GM12891 (cell line): Measurements from ENCODE around the gene ALG1L2.
"Not testable (repeated sequence)": the region's sequence is repeated elsewhere in the genome, so short reads cannot be mapped to it uniquely, and the experiment has no call there.

Experiments used
- POLR2A ChIP-seq: IDR thresholded peaks from 2 replicates; pipeline ENCODE4 v1.6.1; 2011; ENCODE audit warnings: low read depth, low read length, control low read depth
- POLR2AphosphoS5 ChIP-seq: IDR thresholded peaks from 2 replicates; pipeline ENCODE4 v1.6.1; 2011; ENCODE audit warnings: low read depth, low read length, control low read depth
- POU2F2 ChIP-seq: IDR thresholded peaks from 2 replicates; pipeline ENCODE4 v1.6.1; 2011; ENCODE audit warnings: low read depth, mild to moderate bottlenecking, control low read depth, low read length, moderate library complexity
- TAF1 ChIP-seq: IDR thresholded peaks from 2 replicates; pipeline ENCODE4 v1.6.1; 2011; ENCODE audit warnings: low read depth, low read length, control low read depth

DNA sequence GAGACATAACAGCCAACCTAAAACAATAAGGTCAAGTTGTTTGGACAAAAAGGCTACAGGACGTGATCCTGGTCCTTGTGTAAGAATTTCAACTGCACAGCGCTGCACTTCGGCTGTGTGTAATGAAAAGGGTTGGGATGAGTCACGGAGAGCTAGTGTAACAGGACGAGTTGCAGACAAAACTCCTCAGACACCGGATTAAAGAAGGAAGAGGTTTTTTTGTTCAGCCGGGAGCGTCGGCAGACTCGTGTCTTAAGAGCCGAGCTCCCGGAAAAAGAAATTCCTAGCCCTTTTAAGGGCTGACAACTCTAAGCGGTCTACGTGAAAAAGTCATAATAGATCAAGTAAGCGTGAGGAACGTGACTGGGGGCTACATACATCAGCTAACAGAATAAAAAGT, 59.1 kb downstream of the ALG1L2 start:
- TF ChIP-seq POLR2A, POLR2AphosphoS5, TAF1, POU2F2: not testable (repeated sequence)
